ENCODE results near the gene CDC14A. TPM values are rescaled to one million over a fixed set of nuclear protein-coding genes. Genes with fewer than 3 reads are reported as not detected.

CDC14A gene
- total and polyA plus RNA-seq, 2 donors (not counting 1 experiment from before 2014, with no cell fraction given), result 1.4 to 3.5 TPM

DNA sequence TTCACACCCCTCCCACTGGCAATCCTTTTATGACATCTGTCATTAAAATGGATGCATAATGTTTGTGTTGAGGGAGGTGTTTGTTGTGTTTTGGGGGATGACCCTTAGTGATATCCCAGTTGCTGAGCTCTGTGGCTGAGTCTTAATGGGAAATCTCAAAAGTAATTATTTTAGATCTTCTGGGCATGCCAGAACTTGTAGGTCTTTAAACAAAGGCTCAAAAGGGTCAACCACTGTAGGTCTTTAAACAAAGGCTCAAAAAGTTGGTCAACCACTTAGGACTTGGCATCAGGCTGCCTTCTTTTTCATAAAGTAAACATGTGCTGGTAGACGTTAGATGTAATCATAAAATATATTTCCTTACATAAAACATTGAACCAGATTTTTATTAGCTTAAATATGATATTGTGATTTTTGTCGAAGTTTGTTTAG is 78.0 kb downstream of the CDC14A start:
- no peak for TF ChIP-seq EZH2 (IDR thresholded peaks at IDR 0.05; ENCODE audit: low read length, missing control alignments)
- TF ChIP-seq, protein P1, sequence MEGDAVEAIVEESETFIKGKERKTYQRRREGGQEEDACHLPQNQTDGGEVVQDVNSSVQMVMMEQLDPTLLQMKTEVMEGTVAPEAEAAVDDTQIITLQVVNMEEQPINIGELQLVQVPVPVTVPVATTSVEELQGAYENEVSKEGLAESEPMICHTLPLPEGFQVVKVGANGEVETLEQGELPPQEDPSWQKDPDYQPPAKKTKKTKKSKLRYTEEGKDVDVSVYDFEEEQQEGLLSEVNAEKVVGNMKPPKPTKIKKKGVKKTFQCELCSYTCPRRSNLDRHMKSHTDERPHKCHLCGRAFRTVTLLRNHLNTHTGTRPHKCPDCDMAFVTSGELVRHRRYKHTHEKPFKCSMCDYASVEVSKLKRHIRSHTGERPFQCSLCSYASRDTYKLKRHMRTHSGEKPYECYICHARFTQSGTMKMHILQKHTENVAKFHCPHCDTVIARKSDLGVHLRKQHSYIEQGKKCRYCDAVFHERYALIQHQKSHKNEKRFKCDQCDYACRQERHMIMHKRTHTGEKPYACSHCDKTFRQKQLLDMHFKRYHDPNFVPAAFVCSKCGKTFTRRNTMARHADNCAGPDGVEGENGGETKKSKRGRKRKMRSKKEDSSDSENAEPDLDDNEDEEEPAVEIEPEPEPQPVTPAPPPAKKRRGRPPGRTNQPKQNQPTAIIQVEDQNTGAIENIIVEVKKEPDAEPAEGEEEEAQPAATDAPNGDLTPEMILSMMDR (conservative IDR thresholded peaks at IDR 0.05 in 1 of 2, IDR thresholded peaks at IDR 0.05 in 1 of 2; ENCODE audit: low read depth in 1 of 2, low read length in 2 of 2), result no peak
- no peak overlapping the region for H3K4me3 ChIP-seq (replicated peaks in 1 of 4; ENCODE audit: control extremely low read depth in 1 of 4, insufficient read depth in 1 of 4, low read depth in 3 of 4, low read length in 4 of 4)
- no peaks in the 10 kb centered on the region for H3K9me3 ChIP-seq (ENCODE audit: control insufficient read depth, insufficient read depth, low read depth, low read length)
- no peaks in the 10 kb centered on the region for H3K27me3 ChIP-seq (ENCODE audit: control insufficient read depth, insufficient read depth, low read length)
- H3K4me2 ChIP-seq (ENCODE audit: extremely low read depth, insufficient read depth, low read length), result no peak overlapping the region
- no peaks in the 10 kb centered on the region for H3K4me1 ChIP-seq (ENCODE audit: control insufficient read depth, extremely low read depth, insufficient read depth, low read length)
- H4K20me1 ChIP-seq (ENCODE audit: control insufficient read depth, extremely low read depth, insufficient read depth, low read length), result no peaks in the 10 kb centered on the region
- no peak overlapping the region for H3K9ac ChIP-seq (ENCODE audit: insufficient read depth, low read length)
- H2AFZ ChIP-seq (ENCODE audit: low read length), result no peak overlapping the region
- H3K79me2 ChIP-seq (ENCODE audit: control insufficient read depth, insufficient read depth, low read length), result no peaks in the 10 kb centered on the region
- no peaks in the 10 kb centered on the region for H3K36me3 ChIP-seq (ENCODE audit: control insufficient read depth, insufficient read depth, low read length)
- no peak overlapping the region for H3K27ac ChIP-seq (ENCODE audit: insufficient read depth, low read length)
- peak in 1 of 2 donors; percentile 10 for DNase-seq (ENCODE audit: low read depth in 2 of 2)

DNA sequence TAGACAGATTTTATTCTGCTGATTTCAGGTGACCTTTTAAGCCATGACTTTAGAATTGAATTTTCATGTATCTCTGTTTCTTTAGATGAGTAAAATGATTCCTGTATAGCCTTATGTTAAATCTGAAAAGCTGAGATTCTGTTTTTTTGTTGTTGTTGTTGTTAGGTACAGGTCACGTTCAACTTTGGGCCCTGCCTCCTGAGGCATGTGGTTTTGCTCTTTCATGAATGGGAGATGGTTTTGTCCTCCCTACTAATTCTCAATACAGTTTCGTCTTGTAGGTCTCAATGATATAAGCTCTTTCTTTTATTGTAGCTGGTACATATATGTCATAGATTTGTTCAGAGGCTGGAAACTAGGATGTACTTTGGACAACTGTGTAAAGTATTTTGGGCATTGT is 79.6 kb downstream of the CDC14A start:
- no peaks in the 10 kb centered on the region for H3K4me1 ChIP-seq (ENCODE audit: control insufficient read depth, extremely low read depth, insufficient read depth, low read length)
- no peak for TF ChIP-seq EZH2 (IDR thresholded peaks at IDR 0.05; ENCODE audit: low read length, missing control alignments)
- TF ChIP-seq, protein P1 (conservative IDR thresholded peaks at IDR 0.05 in 1 of 2, IDR thresholded peaks at IDR 0.05 in 1 of 2; ENCODE audit: low read depth in 1 of 2, low read length in 2 of 2), result no peak
- no peak overlapping the region for H3K4me3 ChIP-seq (replicated peaks in 1 of 4; ENCODE audit: control extremely low read depth in 1 of 4, insufficient read depth in 1 of 4, low read depth in 3 of 4, low read length in 4 of 4)
- no peaks in the 10 kb centered on the region for H3K36me3 ChIP-seq (ENCODE audit: control insufficient read depth, insufficient read depth, low read length)
- no peak overlapping the region for H3K27ac ChIP-seq (ENCODE audit: insufficient read depth, low read length)
- H3K79me2 ChIP-seq (ENCODE audit: control insufficient read depth, insufficient read depth, low read length), result no peaks in the 10 kb centered on the region
- H3K4me2 ChIP-seq (ENCODE audit: extremely low read depth, insufficient read depth, low read length), result no peak overlapping the region
- H4K20me1 ChIP-seq (ENCODE audit: control insufficient read depth, extremely low read depth, insufficient read depth, low read length), result no peaks in the 10 kb centered on the region
- no peak for DNase-seq (ENCODE audit: low read depth in 2 of 2)
- no peaks in the 10 kb centered on the region for H3K27me3 ChIP-seq (ENCODE audit: control insufficient read depth, insufficient read depth, low read length)
- no peaks in the 10 kb centered on the region for H3K9me3 ChIP-seq (ENCODE audit: control insufficient read depth, insufficient read depth, low read depth, low read length)
- H3K9ac ChIP-seq (ENCODE audit: insufficient read depth, low read length), result no peak overlapping the region
- H2AFZ ChIP-seq (ENCODE audit: low read length), result no peak overlapping the region

DNA sequence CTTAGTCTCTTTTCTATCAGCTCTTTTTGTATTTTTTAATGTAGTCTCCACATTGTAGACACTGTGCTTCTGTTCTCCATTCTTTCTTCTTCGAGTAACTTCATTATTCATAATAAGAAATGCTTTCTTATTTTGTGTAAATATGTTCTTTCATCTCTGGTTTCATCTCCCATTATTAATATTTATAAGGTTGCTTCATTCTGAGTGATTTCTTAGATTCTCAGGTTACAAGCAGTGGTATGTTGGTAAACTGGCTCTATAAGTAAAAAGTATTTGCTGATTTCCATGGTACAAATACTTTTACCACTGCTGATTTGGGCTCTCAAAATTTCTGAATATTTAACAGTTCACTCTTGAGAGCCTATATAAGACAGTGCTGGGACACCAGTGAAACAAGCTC is 81.3 kb downstream of the CDC14A start:
- Histone ChIP-seq H3K4me3 (replicated peaks in 1 of 4; ENCODE audit: control extremely low read depth in 1 of 4, insufficient read depth in 1 of 4, low read depth in 3 of 4, low read length in 4 of 4) (no peak overlapping the region), H3K79me2 (ENCODE audit: control insufficient read depth, insufficient read depth, low read length) (no peaks in the 10 kb centered on the region)
- DNase-seq (ENCODE audit: low read depth in 2 of 2), result no peak

More for the DNA sequence above, 81.3 kb downstream of the CDC14A start:
- Histone ChIP-seq H3K9ac (ENCODE audit: insufficient read depth, low read length) (no peak overlapping the region), H4K20me1 (ENCODE audit: control insufficient read depth, extremely low read depth, insufficient read depth, low read length) (no peaks in the 10 kb centered on the region), H3K27ac (ENCODE audit: insufficient read depth, low read length) (no peak overlapping the region), H3K27me3 (ENCODE audit: control insufficient read depth, insufficient read depth, low read length) (no peaks in the 10 kb centered on the region), H3K4me1 (ENCODE audit: control insufficient read depth, extremely low read depth, insufficient read depth, low read length) (no peaks in the 10 kb centered on the region), H3K9me3 (ENCODE audit: control insufficient read depth, insufficient read depth, low read depth, low read length) (no peaks in the 10 kb centered on the region), H3K4me2 (ENCODE audit: extremely low read depth, insufficient read depth, low read length) (no peak overlapping the region), H2AFZ (ENCODE audit: low read length) (no peak overlapping the region), H3K36me3 (ENCODE audit: control insufficient read depth, insufficient read depth, low read length) (no peaks in the 10 kb centered on the region)
- TF ChIP-seq EZH2 (IDR thresholded peaks at IDR 0.05; ENCODE audit: low read length, missing control alignments), result no peak
- TF ChIP-seq, protein P1 (conservative IDR thresholded peaks at IDR 0.05 in 1 of 2, IDR thresholded peaks at IDR 0.05 in 1 of 2; ENCODE audit: low read depth in 1 of 2, low read length in 2 of 2), result no peak

Measured in fibroblast of lung (primary cell).